HG02571 (cell line): ENCODE results near the gene ABHD8.
"Not testable (repeated sequence)": the region's sequence is repeated elsewhere in the genome, so short reads cannot be mapped to it uniquely, and the experiment has no call there.

ENCODE experiments used
- ATAC-seq: cut with Tn5 transposase; IDR thresholded peaks from one replicate; pipeline ENCODE4 v1.9.1; 2021; ENCODE audit warnings: mild to moderate bottlenecking, moderate library complexity; ENCODE audit not compliant: unreplicated experiment

The ABHD8 gene

GRCh38 chr19:17302391-17303166 lies 646 bp downstream of the ABHD8 start:
- ATAC-seq = no peak

GRCh38 chr19:17300992-17301619 lies 2.1 kb downstream of the ABHD8 start:
- no peak for ATAC-seq

GRCh38 chr19:17296976-17297375 lies 6.2 kb downstream of the ABHD8 start:
- ATAC-seq = no peak

- no peak for ATAC-seq
These were observed 7.0 kb downstream of the ABHD8 start for GRCh38 chr19:17296273-17296672.

- ATAC-seq = not testable (repeated sequence)
These were observed 7.7 kb downstream of the ABHD8 start for GRCh38 chr19:17295551-17295950.

- ATAC-seq = no peak
These were observed 9.0 kb downstream of the ABHD8 start for GRCh38 chr19:17294051-17294891.

GRCh38 chr19:17293605-17294004 lies 9.6 kb downstream of the ABHD8 start:
- ATAC-seq = no peak

GRCh38 chr19:17292301-17293074 lies 10.7 kb downstream of the ABHD8 start:
- peak; percentile 63 for ATAC-seq

GRCh38 chr19:17289489-17289888 lies 13.7 kb downstream of the ABHD8 start:
- no peak for ATAC-seq

- ATAC-seq = no peak
These were observed 16.5 kb downstream of the ABHD8 start for GRCh38 chr19:17286752-17287151.

- no peak for ATAC-seq
These were observed 17.0 kb downstream of the ABHD8 start for GRCh38 chr19:17286263-17286662.

GRCh38 chr19:17285415-17286135 lies 17.6 kb downstream of the ABHD8 start:
- no peak for ATAC-seq

GRCh38 chr19:17283504-17283996 lies 19.7 kb downstream of the ABHD8 start:
- no peak for ATAC-seq

- ATAC-seq = peak; percentile 66
These were observed 20.6 kb downstream of the ABHD8 start for GRCh38 chr19:17282488-17283125.

- no peak for ATAC-seq
These were observed 21.6 kb downstream of the ABHD8 start, which contains the start of gene ANKLE1 for GRCh38 chr19:17281391-17282304. TSS of gene ANKLE1 (plus strand) at chr19:17281901. CDS start at chr19:17281921, 20 bp downstream.

GRCh38 chr19:17279436-17279835 lies 23.8 kb downstream of the ABHD8 start:
- no peak for ATAC-seq

- ATAC-seq = no peak
These were observed 27.6 kb downstream of the ABHD8 start for GRCh38 chr19:17275441-17276175.

- ATAC-seq = not testable (repeated sequence)
These were observed 28.3 kb downstream of the ABHD8 start for GRCh38 chr19:17274892-17275291.
